Hepatocyte (in vitro differentiated cells): ENCODE measurements around the gene NDST4. TPM values are rescaled to one million over a fixed set of nuclear protein-coding genes. Genes with fewer than 3 reads are reported as not detected.
"Not testable (repeated sequence)": the region's sequence is repeated elsewhere in the genome, so short reads cannot be mapped to it uniquely, and the experiment has no call there.

Source experiments
- DNase-seq: peaks from one replicate; pipeline ENCODE4 v3.0.0-alpha.2; 2016; ENCODE audit warnings: low spot score
- H2AFZ ChIP-seq: fragments of 200-600 bp; sonication (generic); 2 replicates; pipeline ENCODE4 v1.6.0; 2016; ENCODE audit warnings: antibody characterized with exemption, mild to moderate bottlenecking
- H3K27ac ChIP-seq: fragments of 200-600 bp; sonication (generic); 2 replicates; pipeline ENCODE4 v1.5.1; 2016; ENCODE audit warnings: mild to moderate bottlenecking
- H3K27me3 ChIP-seq: fragments of 200-600 bp; sonication (generic); 2 replicates; pipeline ENCODE4 v1.6.1; 2016
- H3K36me3 ChIP-seq: fragments of 200-600 bp; sonication (generic); replicated peaks from 2 replicates; pipeline ENCODE4 v1.5.1; 2016; ENCODE audit warnings: low read depth; ENCODE audit not compliant: insufficient read depth
- H3K4me1 ChIP-seq: fragments of 200-600 bp; sonication (generic); 2 replicates; pipeline ENCODE4 v1.5.1; 2016; ENCODE audit warnings: mild to moderate bottlenecking, moderate library complexity; ENCODE audit not compliant: insufficient read depth
- H3K4me2 ChIP-seq: fragments of 200-600 bp; sonication (generic); 2 replicates; pipeline ENCODE4 v1.6.0; 2016
- H3K4me3 ChIP-seq: fragments of 200-600 bp; sonication (generic); 2 replicates; pipeline ENCODE4 v1.5.1; 2016; ENCODE audit warnings: mild to moderate bottlenecking
- H3K79me2 ChIP-seq: fragments of 200-600 bp; sonication (generic); 2 replicates; pipeline ENCODE4 v1.6.0; 2017; ENCODE audit warnings: mild to moderate bottlenecking
- H3K9me2 ChIP-seq: fragments of 200-600 bp; sonication (generic); replicated peaks from 2 replicates; pipeline ENCODE4 v1.6.0; 2017; ENCODE audit warnings: mild to moderate bottlenecking; ENCODE audit not compliant: insufficient read depth
- H3K9me3 ChIP-seq: fragments of 200-600 bp; sonication (generic); 2 replicates; pipeline ENCODE4 v1.5.1; 2016; ENCODE audit warnings: low read depth, mild to moderate bottlenecking
- H4K20me1 ChIP-seq: fragments of 200-600 bp; sonication (generic); 2 replicates; pipeline ENCODE4 v1.6.0; 2016; ENCODE audit warnings: mild to moderate bottlenecking; ENCODE audit not compliant: insufficient read depth, poor library complexity, severe bottlenecking
- EZH2 ChIP-seq: fragments of 200-600 bp; sonication (generic); IDR thresholded peaks from 2 replicates; pipeline ENCODE4 v1.6.1; 2016; ENCODE audit warnings: antibody characterized with exemption, mild to moderate bottlenecking, borderline replicate concordance
- EZH2phosphoT487 ChIP-seq: fragments of 200-600 bp; sonication (generic); IDR thresholded peaks from one replicate; pipeline ENCODE4 v1.6.1; 2018; ENCODE audit warnings: antibody characterized with exemption, mild to moderate bottlenecking, low read depth, moderate library complexity; ENCODE audit not compliant: unreplicated experiment, severe bottlenecking
- WGBS: methylation state at CpG from one replicate; pipeline ENCODE4 v1.1.6; 2016; ENCODE audit warnings: low lambda C conversion rate; ENCODE audit errors: missing lambda C conversion rate; 5-methylcytosine and 5-hydroxymethylcytosine counted together
- polyA plus RNA-seq: library from polyadenylated mRNA; unstranded; fragments of >200 nt; fragmentation: Nextera tagmentation; extraction: Ambion mirVana; gene quantifications from 2 replicates; pipeline ENCODE4 v1.2.1, GENCODE V29; 2016
- total RNA-seq: library from RNA; depleted of rRNA; stranded (reverse); fragments of >200 nt; gene quantifications from 2 replicates; pipeline ENCODE4 v1.2.3, GENCODE V29; 2014
- TF ChIP-seq, protein P1 (sequence below): fragments of 200-600 bp; sonication (generic); IDR thresholded peaks from 2 replicates; pipeline ENCODE4 v1.5.1; 2016; ENCODE audit warnings: antibody characterized with exemption, mild to moderate bottlenecking; ENCODE audit not compliant: poor library complexity

The NDST4 gene
- total and polyA plus RNA-seq, 2 experiments from 2014 or later, result 0.37 TPM; not detected in 1

DNA sequence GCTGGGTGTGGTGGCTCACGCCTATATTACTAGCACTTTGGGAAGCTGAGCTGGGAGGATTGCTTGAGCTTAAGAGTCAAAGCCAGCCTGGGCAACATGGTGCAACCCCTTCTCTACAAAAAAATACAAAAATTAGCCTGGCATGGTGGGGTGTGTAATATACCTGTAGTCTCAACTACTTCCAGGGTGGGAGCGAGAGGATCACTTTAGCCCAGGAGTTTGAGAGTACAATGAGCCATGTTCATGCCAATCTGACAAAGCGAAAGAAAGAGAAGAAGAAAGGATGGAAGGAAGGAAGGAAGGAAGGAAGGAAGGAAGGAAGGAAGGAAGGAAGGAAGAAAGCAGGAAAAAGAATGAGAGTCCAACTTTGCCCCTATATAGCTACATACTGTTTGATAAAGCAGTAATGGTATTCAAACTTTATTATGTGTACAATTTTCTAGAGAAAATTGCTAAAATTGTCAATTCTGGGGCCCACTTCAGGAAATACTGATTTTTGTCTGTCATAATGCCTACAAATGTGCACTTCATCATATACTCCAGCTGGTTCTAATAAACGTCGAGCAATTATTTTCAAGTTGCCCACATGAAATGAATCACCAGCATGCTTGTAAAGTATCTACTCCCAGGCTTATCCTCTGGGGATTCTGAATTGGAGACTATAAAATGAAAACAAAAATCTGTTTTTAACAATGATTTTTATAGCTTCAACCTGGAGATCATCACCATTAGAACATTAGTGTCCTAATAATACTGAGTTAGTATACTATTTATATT lies 132.3 kb downstream of the NDST4 start:
- DNase-seq, result no peak
- H3K36me3 ChIP-seq, result no peaks in the 10 kb centered on the region
- H3K9me2 ChIP-seq, result no peaks in the 10 kb centered on the region
- no peak overlapping the region for H3K4me3 ChIP-seq
- no peak overlapping the region for H2AFZ ChIP-seq
- H3K9me3 ChIP-seq, result no peaks in the 10 kb centered on the region
- 79% methylated on average over 5 of the region's 5 CpGs for WGBS
- H3K27me3 ChIP-seq, result no peaks in the 10 kb centered on the region
- no peak for TF ChIP-seq EZH2
- no peak for TF ChIP-seq EZH2phosphoT487
- TF ChIP-seq, protein P1, sequence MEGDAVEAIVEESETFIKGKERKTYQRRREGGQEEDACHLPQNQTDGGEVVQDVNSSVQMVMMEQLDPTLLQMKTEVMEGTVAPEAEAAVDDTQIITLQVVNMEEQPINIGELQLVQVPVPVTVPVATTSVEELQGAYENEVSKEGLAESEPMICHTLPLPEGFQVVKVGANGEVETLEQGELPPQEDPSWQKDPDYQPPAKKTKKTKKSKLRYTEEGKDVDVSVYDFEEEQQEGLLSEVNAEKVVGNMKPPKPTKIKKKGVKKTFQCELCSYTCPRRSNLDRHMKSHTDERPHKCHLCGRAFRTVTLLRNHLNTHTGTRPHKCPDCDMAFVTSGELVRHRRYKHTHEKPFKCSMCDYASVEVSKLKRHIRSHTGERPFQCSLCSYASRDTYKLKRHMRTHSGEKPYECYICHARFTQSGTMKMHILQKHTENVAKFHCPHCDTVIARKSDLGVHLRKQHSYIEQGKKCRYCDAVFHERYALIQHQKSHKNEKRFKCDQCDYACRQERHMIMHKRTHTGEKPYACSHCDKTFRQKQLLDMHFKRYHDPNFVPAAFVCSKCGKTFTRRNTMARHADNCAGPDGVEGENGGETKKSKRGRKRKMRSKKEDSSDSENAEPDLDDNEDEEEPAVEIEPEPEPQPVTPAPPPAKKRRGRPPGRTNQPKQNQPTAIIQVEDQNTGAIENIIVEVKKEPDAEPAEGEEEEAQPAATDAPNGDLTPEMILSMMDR, result no peak
- H3K4me1 ChIP-seq, result no peaks in the 10 kb centered on the region
- no peaks in the 10 kb centered on the region for H4K20me1 ChIP-seq
- no peak overlapping the region for H3K27ac ChIP-seq
- no peak overlapping the region for H3K4me2 ChIP-seq
- no peaks in the 10 kb centered on the region for H3K79me2 ChIP-seq

DNA sequence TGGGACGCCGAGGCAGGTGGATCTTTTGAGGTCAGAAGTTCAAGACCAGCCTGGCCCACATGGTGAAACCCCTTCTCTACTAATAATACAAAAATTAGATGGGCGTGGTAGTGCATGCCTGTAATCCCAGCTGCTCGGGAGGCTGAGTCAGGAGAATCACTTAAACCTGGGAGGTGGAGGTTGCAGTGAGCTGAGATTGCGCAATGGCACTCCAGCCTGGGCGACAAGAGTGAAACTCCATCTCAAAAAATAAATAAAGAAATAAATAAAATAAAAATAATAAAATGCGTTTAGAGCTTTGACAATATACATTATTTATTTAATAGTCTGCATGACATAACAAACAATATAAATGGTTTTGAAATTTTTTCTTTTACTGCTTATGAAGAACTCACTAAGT lies 133.0 kb downstream of the NDST4 start:
- not testable (repeated sequence) for H3K4me3 ChIP-seq, H3K27me3 ChIP-seq, H3K36me3 ChIP-seq, H3K4me1 ChIP-seq, H4K20me1 ChIP-seq, H3K27ac ChIP-seq, H3K4me2 ChIP-seq, H3K9me2 ChIP-seq, H2AFZ ChIP-seq, H3K9me3 ChIP-seq, H3K79me2 ChIP-seq, DNase-seq
- WGBS, result 91% methylated on average over 7 of the region's 7 CpGs

DNA sequence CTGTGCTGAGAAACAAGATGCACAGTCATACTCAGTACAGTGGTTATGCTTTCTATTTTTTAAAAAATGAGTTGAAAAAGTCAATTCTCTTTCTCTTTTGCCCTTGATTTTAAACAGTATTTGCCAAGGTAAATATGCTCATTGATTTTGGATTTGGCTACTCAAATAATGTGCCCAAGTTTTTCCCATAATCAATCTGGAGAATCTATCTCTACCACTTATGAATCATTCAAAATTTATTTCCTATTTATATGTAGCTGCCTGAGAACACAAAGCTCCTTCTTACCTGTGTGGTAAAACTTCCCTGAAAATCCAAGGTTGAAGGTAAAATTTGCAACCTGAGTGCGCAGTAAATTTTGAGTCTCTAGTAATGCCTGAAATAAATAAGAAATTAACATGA lies 136.5 kb downstream of the NDST4 start:
- no peak for DNase-seq
- Histone ChIP-seq H3K27me3 (no peaks in the 10 kb centered on the region), H3K4me1 (no peaks in the 10 kb centered on the region), H3K9me3 (no peaks in the 10 kb centered on the region), H3K9me2 (no peaks in the 10 kb centered on the region), H3K4me2 (no peak overlapping the region), H4K20me1 (no peaks in the 10 kb centered on the region), H3K4me3 (no peak overlapping the region), H3K79me2 (no peaks in the 10 kb centered on the region), H3K27ac (no peak overlapping the region), H3K36me3 (no peaks in the 10 kb centered on the region), H2AFZ (no peak overlapping the region)
- WGBS, result 88% methylated on average over 1 of the region's 1 CpG
- TF ChIP-seq EZH2 (no peak), EZH2phosphoT487 (no peak)
- TF ChIP-seq, protein P1, result no peak

DNA sequence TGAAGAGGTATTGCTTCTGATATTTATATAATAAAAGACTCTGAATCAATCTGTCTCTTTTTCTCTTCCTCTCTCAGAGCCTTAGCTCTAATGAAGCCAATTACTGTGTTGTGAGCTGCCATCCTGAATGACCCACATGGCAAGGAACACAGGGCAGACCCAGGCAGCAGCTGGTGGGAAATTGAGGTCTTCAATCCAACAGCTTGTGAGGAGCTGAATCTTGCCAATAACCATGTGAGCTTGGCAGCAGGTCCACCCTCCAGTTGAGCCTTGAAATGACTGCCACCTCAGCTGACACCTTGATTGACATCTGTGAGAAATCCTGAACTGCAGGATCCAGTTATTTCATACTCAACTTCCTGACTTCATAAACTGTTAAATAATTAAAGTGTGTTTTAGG lies 149.4 kb downstream of the NDST4 start:
- Histone ChIP-seq H3K27me3 (no peaks in the 10 kb centered on the region), H3K4me1 (no peaks in the 10 kb centered on the region), H3K27ac (no peak overlapping the region), H2AFZ (no peak overlapping the region), H3K4me3 (no peak overlapping the region), H4K20me1 (no peaks in the 10 kb centered on the region), H3K9me3 (no peaks in the 10 kb centered on the region), H3K9me2 (no peaks in the 10 kb centered on the region), H3K79me2 (no peaks in the 10 kb centered on the region), H3K4me2 (no peak overlapping the region), H3K36me3 (no peaks in the 10 kb centered on the region)
- no peak for DNase-seq
- TF ChIP-seq EZH2phosphoT487 (no peak), EZH2 (no peak)
